Retinal pigment epithelial cell (primary cell): ENCODE results near the gene CTSF.

Experiments used
- DNase-seq: peaks from one replicate; pipeline ENCODE4 v3.0.0-alpha.2; 2010; ENCODE audit warnings: low read depth
- H3K4me3 ChIP-seq: 2 replicates; pipeline ENCODE4 v1.5.1; 2011; ENCODE audit warnings: mild to moderate bottlenecking, low read length, control low read depth, moderate library complexity
- TF ChIP-seq, protein P1 (sequence below): conservative IDR thresholded peaks from 2 replicates; pipeline ENCODE4 v1.5.1; 2011; ENCODE audit warnings: low read depth, low read length, control low read depth, inconsistent platforms

Gene CTSF

GRCh38 chr11:66568124-66568916, at the start of gene CTSF:
CTSF (minus strand) TSS chr11:66568606; CDS start chr11:66568486, 120 bp downstream.
- peak; percentile 28 for DNase-seq
- TF ChIP-seq, protein P1, sequence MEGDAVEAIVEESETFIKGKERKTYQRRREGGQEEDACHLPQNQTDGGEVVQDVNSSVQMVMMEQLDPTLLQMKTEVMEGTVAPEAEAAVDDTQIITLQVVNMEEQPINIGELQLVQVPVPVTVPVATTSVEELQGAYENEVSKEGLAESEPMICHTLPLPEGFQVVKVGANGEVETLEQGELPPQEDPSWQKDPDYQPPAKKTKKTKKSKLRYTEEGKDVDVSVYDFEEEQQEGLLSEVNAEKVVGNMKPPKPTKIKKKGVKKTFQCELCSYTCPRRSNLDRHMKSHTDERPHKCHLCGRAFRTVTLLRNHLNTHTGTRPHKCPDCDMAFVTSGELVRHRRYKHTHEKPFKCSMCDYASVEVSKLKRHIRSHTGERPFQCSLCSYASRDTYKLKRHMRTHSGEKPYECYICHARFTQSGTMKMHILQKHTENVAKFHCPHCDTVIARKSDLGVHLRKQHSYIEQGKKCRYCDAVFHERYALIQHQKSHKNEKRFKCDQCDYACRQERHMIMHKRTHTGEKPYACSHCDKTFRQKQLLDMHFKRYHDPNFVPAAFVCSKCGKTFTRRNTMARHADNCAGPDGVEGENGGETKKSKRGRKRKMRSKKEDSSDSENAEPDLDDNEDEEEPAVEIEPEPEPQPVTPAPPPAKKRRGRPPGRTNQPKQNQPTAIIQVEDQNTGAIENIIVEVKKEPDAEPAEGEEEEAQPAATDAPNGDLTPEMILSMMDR = no peak
- H3K4me3 ChIP-seq = peak within 1 kb of the TSS; percentile 35

DNA sequence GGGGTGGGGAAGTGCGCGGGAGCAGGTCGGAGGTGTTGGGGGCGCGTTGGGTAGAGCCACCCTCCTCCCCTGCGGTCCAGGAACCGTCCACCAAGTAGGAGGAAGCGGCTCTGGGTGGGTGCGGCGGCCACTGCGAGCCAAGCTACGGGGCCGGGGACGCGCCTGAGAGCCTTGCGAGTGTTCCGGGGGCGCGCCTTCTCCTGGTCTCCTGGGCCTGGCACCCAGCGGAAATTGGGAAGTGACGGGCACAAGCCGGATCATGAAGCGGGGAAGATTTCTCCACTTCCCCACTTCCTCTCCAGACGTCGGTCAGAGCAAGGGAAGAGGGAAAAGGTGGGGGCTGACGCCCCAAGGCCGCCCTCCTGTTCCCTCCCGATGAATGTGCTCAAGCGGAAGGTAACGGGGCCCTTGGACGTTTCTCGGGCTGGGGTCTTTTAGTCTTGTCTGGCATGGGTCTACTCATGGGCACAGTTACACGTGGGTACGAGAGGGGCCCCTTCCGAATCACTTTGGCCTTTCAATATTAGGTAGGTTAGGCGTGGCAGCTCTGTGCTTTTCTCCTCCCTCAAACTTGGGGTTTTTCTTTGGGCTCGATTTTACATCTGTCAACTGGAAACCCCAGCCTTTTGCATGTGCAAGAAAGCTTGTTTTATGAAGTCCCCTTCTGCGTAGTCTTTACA, 48.9 kb upstream of the CTSF start:
- TF ChIP-seq, protein P1 = no peak
- H3K4me3 ChIP-seq = peak overlapping the region; percentile 98
- DNase-seq = no peak

- TF ChIP-seq, protein P1 = no peak
- H3K4me3 ChIP-seq = peak within 1 kb of the TSS; percentile 98
- peak; percentile 97 for DNase-seq
Observed at GRCh38 chr11:66616379-66617154, 48.2 kb upstream of the CTSF start, which contains the start of gene RBM14. RBM14 (plus strand) TSS chr11:66616630; CDS start chr11:66616721, 91 bp downstream.

DNA sequence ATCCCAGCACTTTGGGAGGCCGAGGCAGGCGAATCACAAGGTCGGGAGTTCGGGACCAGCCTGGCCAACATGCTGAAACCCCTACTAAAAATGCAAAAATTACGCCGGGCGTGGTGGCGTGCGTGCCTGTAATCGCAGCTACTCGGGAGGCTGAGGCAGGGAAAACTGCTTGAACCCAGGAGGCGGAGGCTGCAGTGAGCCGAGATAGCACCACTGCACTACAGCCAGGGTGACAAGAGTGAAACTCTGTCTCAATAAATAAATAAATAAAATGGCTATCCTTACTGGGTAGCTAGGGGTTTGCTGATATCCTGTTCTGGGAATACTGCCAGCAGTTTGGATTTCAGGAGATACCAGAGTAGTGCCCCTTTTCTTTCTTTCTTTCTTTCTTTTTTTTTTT, 45.7 kb upstream of the CTSF start:
- TF ChIP-seq, protein P1 = no peak
- H3K4me3 ChIP-seq = no peak overlapping the region
- no peak for DNase-seq

DNA sequence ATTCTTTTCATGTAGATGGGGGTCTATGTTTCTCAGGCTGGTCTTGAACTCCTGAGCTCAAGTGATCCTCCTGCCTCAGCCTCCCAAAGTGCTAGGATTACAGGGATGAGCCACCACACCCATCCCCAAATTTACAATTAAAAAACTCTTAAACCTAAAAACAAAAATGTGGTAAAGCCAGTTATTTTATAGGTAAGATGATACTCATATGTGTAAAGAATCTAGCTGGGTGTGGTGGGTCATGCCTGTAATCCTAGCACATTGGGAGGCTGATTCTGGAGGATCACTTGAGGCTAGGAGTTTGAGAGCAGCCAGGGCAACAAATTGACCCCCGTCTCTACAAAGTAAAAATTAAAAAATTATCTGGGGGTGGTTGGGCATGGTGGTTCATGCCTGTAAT, 44.1 kb upstream of the CTSF start:
- DNase-seq = no peak
- TF ChIP-seq, protein P1 = no peak
- H3K4me3 ChIP-seq = no peak overlapping the region

DNA sequence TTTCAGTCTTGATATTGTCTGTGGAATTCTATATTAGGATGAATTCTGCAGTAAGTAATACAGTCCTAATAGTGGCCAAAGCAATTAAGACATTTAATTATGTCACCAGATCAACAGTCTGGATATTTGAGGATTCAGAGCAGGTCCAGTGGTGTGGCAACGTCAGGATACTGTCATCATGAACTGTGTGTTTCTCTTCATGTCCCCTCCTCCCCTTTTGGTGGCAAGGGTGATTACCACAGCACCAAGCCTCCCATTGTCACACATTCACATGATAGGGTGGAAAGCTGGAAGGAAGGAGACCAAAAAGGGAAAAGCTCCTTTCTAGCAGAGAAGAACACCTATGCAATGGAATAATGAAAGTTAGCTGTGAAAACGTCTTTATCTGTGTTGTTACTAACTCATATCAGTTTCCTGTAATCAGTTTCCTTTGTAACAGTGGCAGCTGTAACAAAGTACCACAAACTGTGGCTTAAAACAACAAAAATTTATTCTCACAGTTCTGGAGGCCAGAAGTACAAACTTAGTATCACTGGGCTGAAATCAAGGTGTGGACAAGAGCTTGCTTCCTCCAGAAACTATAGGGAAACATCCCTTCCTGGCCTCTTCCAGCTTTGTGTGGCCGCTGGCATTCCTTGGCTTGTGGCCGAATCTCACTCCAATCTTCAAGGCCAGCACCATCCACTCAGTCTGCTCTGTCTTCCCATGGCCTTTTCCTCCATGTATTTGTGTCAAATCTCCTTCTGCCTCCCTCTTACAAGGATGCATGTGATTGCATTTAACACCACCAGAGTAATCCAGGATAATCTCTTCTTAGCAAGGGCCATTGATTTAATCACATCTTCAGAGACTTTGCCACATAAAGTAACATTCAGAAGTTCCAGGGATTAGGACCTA, 41.6 kb upstream of the CTSF start:
- DNase-seq = no peak
- TF ChIP-seq, protein P1 = no peak
- no peak overlapping the region for H3K4me3 ChIP-seq
